Measurements from ENCODE around the gene TAS2R40. TPM values are rescaled to one million over a fixed set of nuclear protein-coding genes. Genes with fewer than 3 reads are reported as not detected.

TAS2R40 gene
- total and polyA plus RNA-seq, 11 donors: not detected

GRCh38 chr7:143269251-143269650 is 47.4 kb downstream of the TAS2R40 start:
- ATAC-seq (no peak), DNase-seq (no peak)
- H3K27ac ChIP-seq: no peak overlapping the region
- intact Hi-C loops (cut with DNase I): loop anchor here in 1 of 10 donors (10.0 kb wide), 1 partner anchor 106 kb away; no protein-coding TSS in a partner anchor
- H3K4me1 ChIP-seq: peaks cover under 1 to 19% (median 13%) of the 10 kb centered on the region in 12 donors
- 66 to 83% (median 73%) methylated on average over 5 of the region's 5 CpGs for WGBS, 4 donors
- peaks cover 0 to 71% (median 40%) of the 10 kb centered on the region in 9 donors for H3K36me3 ChIP-seq
- no peak for TF ChIP-seq CTCF (IDR thresholded peaks at IDR 0.05)
- no peak for TF ChIP-seq POLR2A (IDR thresholded peaks at IDR 0.05)
- H3K9me3 ChIP-seq: no peaks in the 10 kb centered on the region
- H3K4me3 ChIP-seq: no peak overlapping the region
- no peaks in the 10 kb centered on the region for H3K27me3 ChIP-seq

DNA sequence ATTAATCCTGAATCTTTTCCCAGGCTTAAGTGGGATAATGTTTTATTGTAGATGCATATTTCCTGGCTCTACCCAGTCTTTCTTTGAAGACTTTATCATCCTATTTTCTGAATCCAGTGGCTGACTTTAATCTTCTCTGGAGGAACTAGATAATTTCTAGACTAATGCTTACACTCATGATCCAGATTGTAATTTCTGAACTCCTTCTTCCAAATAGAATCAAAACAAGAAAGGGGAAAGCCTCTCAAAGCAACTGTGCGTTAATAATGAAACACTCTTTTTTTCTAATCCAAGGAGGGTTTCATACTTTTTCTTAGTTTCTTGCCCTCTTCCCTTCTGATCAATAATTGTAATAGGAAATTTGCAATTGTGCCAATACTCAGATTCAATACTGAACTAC is 49.4 kb downstream of the TAS2R40 start:
- no peaks in the 10 kb centered on the region for H3K27me3 ChIP-seq
- no peak for DNase-seq
- H3K27ac ChIP-seq: no peak overlapping the region
- intact Hi-C loops (cut with DNase I): no loop called here
- WGBS, 4 donors: 83 to 97% (median 89%) methylated on average over 1 of the region's 1 CpG
- ATAC-seq: no peak
- peaks cover 0 to 62% (median 40%) of the 10 kb centered on the region in 9 donors for H3K36me3 ChIP-seq
- TF ChIP-seq POLR2A (IDR thresholded peaks at IDR 0.05): no peak
- no peak for TF ChIP-seq CTCF (IDR thresholded peaks at IDR 0.05)
- H3K4me1 ChIP-seq: no peaks in the 10 kb centered on the region
- no peak overlapping the region for H3K4me3 ChIP-seq
- H3K9me3 ChIP-seq: no peaks in the 10 kb centered on the region

Other genes with a start within 250 kb of the TAS2R40 start
- gene OR9A2, start 194.9 kb upstream of the TAS2R40 start, total RNA-seq: under 1 TPM in 1 of 9 donors, not detected in 8; 0.29 TPM
- gene OR9A2, start 194.9 kb upstream of the TAS2R40 start, polyA plus RNA-seq: not detected
- not detected for gene OR6V1, start 169.7 kb upstream of the TAS2R40 start, total RNA-seq
- not detected for gene OR6V1, start 169.7 kb upstream of the TAS2R40 start, polyA plus RNA-seq
- not detected for gene PIP, start 90.0 kb upstream of the TAS2R40 start, total RNA-seq
- not detected for gene PIP, start 90.0 kb upstream of the TAS2R40 start, polyA plus RNA-seq
- not detected for gene TAS2R39, start 38.6 kb upstream of the TAS2R40 start, total RNA-seq
- gene TAS2R39, start 38.6 kb upstream of the TAS2R40 start, polyA plus RNA-seq: not detected
- 100 to 1,000 TPM; 174 to 349 (median 281) TPM for gene GSTK1, start 41.4 kb downstream of the TAS2R40 start, total RNA-seq
- gene GSTK1, start 41.4 kb downstream of the TAS2R40 start, polyA plus RNA-seq: 100 to 1,000 TPM; 123 to 274 TPM
- 10 to 100 TPM in 5 of 9 donors, 1 to 10 TPM in 4; 4.5 to 18.4 (median 12.1) TPM for gene TMEM139, start 62.9 kb downstream of the TAS2R40 start, total RNA-seq
- 10 to 100 TPM in 1 of 2 donors, 1 to 10 TPM in 1; 4.1 to 23.5 TPM for gene TMEM139, start 62.9 kb downstream of the TAS2R40 start, polyA plus RNA-seq
- 10 to 100 TPM in 6 of 9 donors, 1 to 10 TPM in 3; 7.4 to 18.3 (median 13.8) TPM for gene CASP2, start 66.3 kb downstream of the TAS2R40 start, total RNA-seq
- 1 to 10 TPM; 5.4 to 7.0 TPM for gene CASP2, start 66.3 kb downstream of the TAS2R40 start, polyA plus RNA-seq
- 1 to 10 TPM in 1 of 9 donors, not detected in 8; 1.4 TPM for gene CLCN1, start 94.1 kb downstream of the TAS2R40 start, total RNA-seq
- gene CLCN1, start 94.1 kb downstream of the TAS2R40 start, polyA plus RNA-seq: under 1 TPM in 1 of 2 donors, not detected in 1; 0.03 TPM
- gene FAM131B, start 140.7 kb downstream of the TAS2R40 start, total RNA-seq: under 1 TPM; 0.15 to 0.79 (median 0.42) TPM
- gene FAM131B, start 140.7 kb downstream of the TAS2R40 start, polyA plus RNA-seq: under 1 TPM; 0.19 to 0.25 TPM
- 100 to 1,000 TPM in 4 of 9 donors, 10 to 100 TPM in 5; 59.6 to 217 (median 79.4) TPM for gene ZYX, start 159.3 kb downstream of the TAS2R40 start, total RNA-seq
- gene ZYX, start 159.3 kb downstream of the TAS2R40 start, polyA plus RNA-seq: 100 to 1,000 TPM in 1 of 2 donors, 10 to 100 TPM in 1; 55.9 to 156 TPM
- gene EPHA1, start 186.8 kb downstream of the TAS2R40 start, total RNA-seq: under 1 TPM in 3 of 9 donors, not detected in 6; 0.06 to 0.51 (median 0.48) TPM
- under 1 TPM in 1 of 2 donors, not detected in 1; 0.04 TPM for gene EPHA1, start 186.8 kb downstream of the TAS2R40 start, polyA plus RNA-seq
- gene TAS2R60, start 221.4 kb downstream of the TAS2R40 start, total RNA-seq: not detected
- gene TAS2R60, start 221.4 kb downstream of the TAS2R40 start, polyA plus RNA-seq: not detected

Data from heart left ventricle (tissue), 16 donors.